GM12878 (cell line): ENCODE results near the gene CSNK1G1. TPM values are rescaled to one million over a fixed set of nuclear protein-coding genes. Genes with fewer than 3 reads are reported as not detected.

Experiments
- ATAC-seq: fragments of 200-7000 bp; cut with Tn5 transposase; 3 replicates; pipeline ENCODE4 v1.9.1; 2020; ENCODE audit warnings: mild to moderate bottlenecking, moderate library complexity
- BruUV-seq: library from RNA; stranded (reverse); fragments of 400-500 nt; replicated peaks from 2 replicates; lab custom pipeline; 2021; lab: Mats Ljungman, UMichigan
- CTCF ChIA-PET: fragments of 300-600 bp; sonication (Branson Sonifier 250); formaldehyde crosslinking; extraction: SDS; loops from one replicate; lab custom pipeline; 2021; ENCODE audit warnings: inconsistent platforms; lab: Yijun Ruan, JAX
- POLR2A ChIA-PET: fragments of 350-600 bp; formaldehyde crosslinking; extraction: SDS; loops from one replicate; lab custom pipeline; 2021; ENCODE audit warnings: inconsistent platforms; lab: Charles Lee
- RAD21 ChIA-PET: fragments of 300-600 bp; sonication (Branson Sonifier 250); formaldehyde crosslinking; loops from one replicate; lab custom pipeline; 2023; ENCODE audit warnings: antibody characterized with exemption; ENCODE audit not compliant: unreplicated experiment; lab: Charles Lee
- SMC1A ChIA-PET: fragments of 300-600 bp; sonication (Branson Sonifier 250); formaldehyde crosslinking; loops from one replicate; lab custom pipeline; 2023; ENCODE audit not compliant: unreplicated experiment, uncharacterized antibody; lab: Charles Lee
- DNase-seq: peaks from one replicate; pipeline ENCODE4 v3.0.0-alpha.2; 2011; ENCODE audit warnings: low read depth, low spot score
- FAIRE-seq: peaks from 3 replicates; lab custom pipeline; 2011; peaks lifted over from hg19 to GRCh38; lab: Jason Lieb, UNC
- H2AFZ ChIP-seq: 2 replicates; pipeline ENCODE4 v1.6.0; 2011; ENCODE audit warnings: low read depth, low read length, control low read depth; ENCODE audit not compliant: control insufficient read depth
- H3K27ac ChIP-seq: 2 replicates; pipeline ENCODE4 v1.5.1; 2011; ENCODE audit warnings: control low read depth; ENCODE audit not compliant: control insufficient read depth, insufficient read depth
- H3K27me3 ChIP-seq, 2 experiments: replicated peaks in 1 of 2; 2 replicates each; pipeline versions ENCODE4 v1.6.0 to v1.6.1; 2011; ENCODE audit warnings: low read length in 1 of 2; ENCODE audit not compliant: control insufficient read depth in 2 of 2, insufficient read depth in 2 of 2
- H3K36me3 ChIP-seq, 2 experiments: 2 replicates each; pipeline ENCODE4 v1.5.1; 2011; ENCODE audit warnings: low read length in 1 of 2; ENCODE audit not compliant: control insufficient read depth in 2 of 2, insufficient read depth in 2 of 2
- H3K4me1 ChIP-seq: 2 replicates; pipeline ENCODE4 v1.6.1; 2011; ENCODE audit warnings: mild to moderate bottlenecking, low read length, moderate library complexity, mixed read lengths; ENCODE audit not compliant: control insufficient read depth, insufficient read depth
- H3K4me2 ChIP-seq: 2 replicates; pipeline ENCODE4 v1.6.0; 2011; ENCODE audit warnings: control low read depth; ENCODE audit not compliant: control insufficient read depth, insufficient read depth
- H3K4me3 ChIP-seq: fragments of 200-600 bp; sonication (generic); 2 replicates; pipeline ENCODE4 v1.5.1; 2016
- H3K79me2 ChIP-seq: 2 replicates; pipeline ENCODE4 v1.6.0; 2011; ENCODE audit warnings: low read length; ENCODE audit not compliant: control insufficient read depth, insufficient read depth
- H3K9ac ChIP-seq: 2 replicates; pipeline ENCODE4 v1.8.0; 2011; ENCODE audit warnings: low read length, control low read depth, mixed read lengths; ENCODE audit not compliant: control insufficient read depth, insufficient read depth
- H3K9me3 ChIP-seq: replicated peaks from 3 replicates; pipeline ENCODE4 v1.5.1; 2011; ENCODE audit warnings: mild to moderate bottlenecking, low read length; ENCODE audit not compliant: control insufficient read depth, insufficient read depth
- H4K20me1 ChIP-seq: 2 replicates; pipeline ENCODE4 v1.6.0; 2011; ENCODE audit not compliant: control insufficient read depth, insufficient read depth
- GABPA ChIP-seq: IDR thresholded peaks from 2 replicates; pipeline ENCODE4 v1.6.1; 2014; ENCODE audit warnings: antibody characterized with exemption, low read depth, mild to moderate bottlenecking, inconsistent platforms
- SMAD5 ChIP-seq: IDR thresholded peaks from 2 replicates; pipeline ENCODE4 v1.6.1; 2016; ENCODE audit warnings: antibody characterized with exemption, low read depth
- SREBF1 ChIP-seq: IDR thresholded peaks from 2 replicates; pipeline ENCODE4 v1.6.1; 2012; ENCODE audit warnings: mild to moderate bottlenecking, low read length
- ZBED1 ChIP-seq: IDR thresholded peaks from 2 replicates; pipeline ENCODE4 v1.6.1; 2016; ENCODE audit warnings: borderline replicate concordance
- WGBS: methylation state at CpG from one replicate; pipeline ENCODE4 v1.1.6; 2016; ENCODE audit warnings: low lambda C conversion rate; ENCODE audit not compliant: insufficient replicate concordance, insufficient coverage; ENCODE audit errors: missing lambda C conversion rate; 5-methylcytosine and 5-hydroxymethylcytosine counted together
- in situ Hi-C: fragments of 300-500 bp; cut with MboI; formaldehyde crosslinking; loops from 9 replicates; pipeline ENCODE4 v1.14.3; 2018; ENCODE audit warnings: mixed read lengths
- intact Hi-C: fragments of 100-400 bp; cut with micrococcal nuclease; formaldehyde crosslinking; loops from one replicate; pipeline ENCODE4 v1.14.2; 2022; ENCODE audit not compliant: unreplicated experiment
- polyA plus RNA-seq, 11 experiments: library from polyadenylated mRNA; depleted of rRNA in 4 of 11; unstranded in 6 of 11; stranded (reverse) in 5 of 11; fragments of >200 nt; fragmentation: Nextera tagmentation in 4 of 11; fragmentation: Illumina TruSeq in 1 of 11; extraction: Ambion mirVana in 4 of 11; extraction: Trizol in 1 of 11; gene quantifications; 1 replicate in 1 of 11; 2 replicates in 10 of 11; pipeline versions ENCODE4 v1.2.1 to v1.2.3, GENCODE V29; 2011 to 2016; ENCODE audit warnings: inconsistent platforms in 2 of 11, missing spikeins in 2 of 11, low read depth in 1 of 11
- total RNA-seq, 4 experiments: library from RNA; depleted of rRNA in 3 of 4; stranded (reverse); fragments of >200 nt in 3 of 4; fragmentation: Illumina TruSeq in 1 of 4; extraction: Trizol in 1 of 4; gene quantifications; 2 replicates each; pipeline versions ENCODE4 v1.2.1 to v1.2.3, GENCODE V29; 2013 to 2021
- TF ChIP-seq, protein P1 (sequence below): fragments of 450-650 bp; conservative IDR thresholded peaks from 2 replicates; pipeline ENCODE4 v1.6.1; 2017; ENCODE audit warnings: mild to moderate bottlenecking, moderate library complexity
- TF ChIP-seq, protein P2 (sequence below): fragments of 450-650 bp; formaldehyde crosslinking; IDR thresholded peaks from 2 replicates; pipeline ENCODE4 v1.5.0; 2022; ENCODE audit warnings: mild to moderate bottlenecking, missing genetic modification characterization

Gene CSNK1G1
- total and polyA plus RNA-seq, 10 of the 15 experiments (the other 5 are each of a cell fraction or from before 2014, with no cell fraction given) = 6.1 to 23.4 (median 15.3) TPM

DNA sequence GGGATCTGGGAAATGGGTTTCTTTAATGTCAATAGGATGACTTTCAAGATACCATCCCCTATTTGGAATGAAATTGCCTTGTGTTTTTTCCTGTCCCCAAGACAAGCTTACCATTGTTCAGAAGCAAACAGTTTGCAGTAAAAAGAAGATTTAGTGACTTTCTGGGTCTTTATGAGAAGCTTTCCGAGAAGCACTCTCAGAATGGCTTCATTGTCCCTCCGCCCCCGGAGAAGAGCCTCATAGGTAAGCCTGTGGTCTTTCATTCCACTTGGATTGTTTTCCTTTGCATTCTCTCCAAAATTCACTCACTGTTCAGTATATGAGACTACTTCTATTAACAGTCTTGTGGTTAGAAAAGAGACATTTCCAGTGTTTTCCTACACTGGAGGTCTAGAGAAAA lies 230.0 kb downstream of the CSNK1G1 start:
- no peak for FAIRE-seq
- TF ChIP-seq SMAD5 = no peak
- no peak for TF ChIP-seq ZBED1
- TF ChIP-seq SREBF1 = no peak
- TF ChIP-seq, protein P1, sequence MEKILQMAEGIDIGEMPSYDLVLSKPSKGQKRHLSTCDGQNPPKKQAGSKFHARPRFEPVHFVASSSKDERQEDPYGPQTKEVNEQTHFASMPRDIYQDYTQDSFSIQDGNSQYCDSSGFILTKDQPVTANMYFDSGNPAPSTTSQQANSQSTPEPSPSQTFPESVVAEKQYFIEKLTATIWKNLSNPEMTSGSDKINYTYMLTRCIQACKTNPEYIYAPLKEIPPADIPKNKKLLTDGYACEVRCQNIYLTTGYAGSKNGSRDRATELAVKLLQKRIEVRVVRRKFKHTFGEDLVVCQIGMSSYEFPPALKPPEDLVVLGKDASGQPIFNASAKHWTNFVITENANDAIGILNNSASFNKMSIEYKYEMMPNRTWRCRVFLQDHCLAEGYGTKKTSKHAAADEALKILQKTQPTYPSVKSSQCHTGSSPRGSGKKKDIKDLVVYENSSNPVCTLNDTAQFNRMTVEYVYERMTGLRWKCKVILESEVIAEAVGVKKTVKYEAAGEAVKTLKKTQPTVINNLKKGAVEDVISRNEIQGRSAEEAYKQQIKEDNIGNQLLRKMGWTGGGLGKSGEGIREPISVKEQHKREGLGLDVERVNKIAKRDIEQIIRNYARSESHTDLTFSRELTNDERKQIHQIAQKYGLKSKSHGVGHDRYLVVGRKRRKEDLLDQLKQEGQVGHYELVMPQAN = no peak
- no peak for TF ChIP-seq GABPA
- TF ChIP-seq, protein P2, sequence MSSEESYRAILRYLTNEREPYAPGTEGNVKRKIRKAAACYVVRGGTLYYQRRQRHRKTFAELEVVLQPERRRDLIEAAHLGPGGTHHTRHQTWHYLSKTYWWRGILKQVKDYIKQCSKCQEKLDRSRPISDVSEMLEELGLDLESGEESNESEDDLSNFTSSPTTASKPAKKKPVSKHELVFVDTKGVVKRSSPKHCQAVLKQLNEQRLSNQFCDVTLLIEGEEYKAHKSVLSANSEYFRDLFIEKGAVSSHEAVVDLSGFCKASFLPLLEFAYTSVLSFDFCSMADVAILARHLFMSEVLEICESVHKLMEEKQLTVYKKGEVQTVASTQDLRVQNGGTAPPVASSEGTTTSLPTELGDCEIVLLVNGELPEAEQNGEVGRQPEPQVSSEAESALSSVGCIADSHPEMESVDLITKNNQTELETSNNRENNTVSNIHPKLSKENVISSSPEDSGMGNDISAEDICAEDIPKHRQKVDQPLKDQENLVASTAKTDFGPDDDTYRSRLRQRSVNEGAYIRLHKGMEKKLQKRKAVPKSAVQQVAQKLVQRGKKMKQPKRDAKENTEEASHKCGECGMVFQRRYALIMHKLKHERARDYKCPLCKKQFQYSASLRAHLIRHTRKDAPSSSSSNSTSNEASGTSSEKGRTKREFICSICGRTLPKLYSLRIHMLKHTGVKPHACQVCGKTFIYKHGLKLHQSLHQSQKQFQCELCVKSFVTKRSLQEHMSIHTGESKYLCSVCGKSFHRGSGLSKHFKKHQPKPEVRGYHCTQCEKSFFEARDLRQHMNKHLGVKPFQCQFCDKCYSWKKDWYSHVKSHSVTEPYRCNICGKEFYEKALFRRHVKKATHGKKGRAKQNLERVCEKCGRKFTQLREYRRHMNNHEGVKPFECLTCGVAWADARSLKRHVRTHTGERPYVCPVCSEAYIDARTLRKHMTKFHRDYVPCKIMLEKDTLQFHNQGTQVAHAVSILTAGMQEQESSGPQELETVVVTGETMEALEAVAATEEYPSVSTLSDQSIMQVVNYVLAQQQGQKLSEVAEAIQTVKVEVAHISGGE (CRISPR knock-in tag) = no peak
- TF ChIP-seq, all 136 proteins: peak for 0
- H3K4me1 ChIP-seq = no peaks in the 10 kb centered on the region
- no peaks in the 10 kb centered on the region for H4K20me1 ChIP-seq
- ChIA-PET SMC1A (interaction anchor here (1.4 kb wide), 1 partner anchor 14 kb away, joined by 4 read pairs; no protein-coding TSS in a partner anchor), POLR2A (interaction anchor here (0.7 kb wide), 1 partner anchor 621 kb away, joined by 8 read pairs; no protein-coding TSS in a partner anchor), CTCF (interaction anchor here (0.6 to 2.0 kb wide), 4 partner anchors 15 to 419 kb away, joined by 3 to 13 read pairs (median 4); no protein-coding TSS in a partner anchor), RAD21 (no interaction called here)
- no peaks in the 10 kb centered on the region; the same call in 2 of the 3 replicates for H3K9me3 ChIP-seq
- H3K4me2 ChIP-seq = no peak overlapping the region
- H3K27ac ChIP-seq = no peak overlapping the region
- in situ Hi-C loops (no loop called here), intact Hi-C loops (no loop called here)
- peaks cover 18 to 48% of the 10 kb centered on the region in 2 experiments for H3K36me3 ChIP-seq
- H3K79me2 ChIP-seq = no peaks in the 10 kb centered on the region
- no TSS peak for BruUV-seq
- WGBS = 64% methylated on average over 3 of the region's 3 CpGs
- ATAC-seq (no peak), DNase-seq (no peak)
- no peaks in the 10 kb centered on the region for H3K27me3 ChIP-seq
- H3K4me3 ChIP-seq = no peak overlapping the region
- no peak overlapping the region for H2AFZ ChIP-seq
- H3K9ac ChIP-seq = no peak overlapping the region
